NCI-H128 (cell line): Measurements from ENCODE around the gene PEX16.

Experiments
- DNase-seq: peaks from one replicate; lab custom pipeline; 2025; ENCODE audit not compliant: unreplicated experiment; lab: John Stamatoyannopoulos, UW

PEX16 gene

GRCh38 chr11:45917623-45918330 lies at the start of gene PEX16:
Gene PEX16 (minus strand): TSS chr11:45917877. CDS start chr11:45917811, 66 bp downstream.
- DNase-seq = peak; percentile 92

- peak; percentile 46 for DNase-seq
These were observed 47.3 kb upstream of the PEX16 start for GRCh38 chr11:45964911-45965389.

GRCh38 chr11:45961751-45962240 lies 44.1 kb upstream of the PEX16 start:
- no peak for DNase-seq

GRCh38 chr11:45960387-45961095 lies 42.9 kb upstream of the PEX16 start:
- DNase-seq = no peak

GRCh38 chr11:45959851-45960250 lies 42.2 kb upstream of the PEX16 start:
- DNase-seq = no peak

- DNase-seq = no peak
These were observed 32.3 kb upstream of the PEX16 start for GRCh38 chr11:45949992-45950407.

GRCh38 chr11:45948356-45948755 lies 30.7 kb upstream of the PEX16 start:
- no peak for DNase-seq

- no peak for DNase-seq
These were observed 30.2 kb upstream of the PEX16 start for GRCh38 chr11:45947885-45948284.

GRCh38 chr11:45945397-45945999 lies 27.8 kb upstream of the PEX16 start:
- DNase-seq = no peak

GRCh38 chr11:45942381-45942780 lies 24.7 kb upstream of the PEX16 start:
- DNase-seq = no peak

GRCh38 chr11:45941285-45941684 lies 23.6 kb upstream of the PEX16 start:
- no peak for DNase-seq

GRCh38 chr11:45939836-45940235 lies 22.2 kb upstream of the PEX16 start:
- no peak for DNase-seq

GRCh38 chr11:45937916-45938315 lies 20.2 kb upstream of the PEX16 start:
- no peak for DNase-seq

- no peak for DNase-seq
These were observed 18.9 kb upstream of the PEX16 start for GRCh38 chr11:45936511-45937054.

- no peak for DNase-seq
These were observed 17.8 kb upstream of the PEX16 start for GRCh38 chr11:45935349-45936064.

- no peak for DNase-seq
These were observed 17.1 kb upstream of the PEX16 start for GRCh38 chr11:45934580-45935318.

- no peak for DNase-seq
These were observed 16.3 kb upstream of the PEX16 start for GRCh38 chr11:45933846-45934579.

- DNase-seq = no peak
These were observed 15.6 kb upstream of the PEX16 start for GRCh38 chr11:45933131-45933831.

GRCh38 chr11:45932217-45932616 lies 14.5 kb upstream of the PEX16 start:
- no peak for DNase-seq
